Measurements from ENCODE around the gene SLIT1.

DNA sequence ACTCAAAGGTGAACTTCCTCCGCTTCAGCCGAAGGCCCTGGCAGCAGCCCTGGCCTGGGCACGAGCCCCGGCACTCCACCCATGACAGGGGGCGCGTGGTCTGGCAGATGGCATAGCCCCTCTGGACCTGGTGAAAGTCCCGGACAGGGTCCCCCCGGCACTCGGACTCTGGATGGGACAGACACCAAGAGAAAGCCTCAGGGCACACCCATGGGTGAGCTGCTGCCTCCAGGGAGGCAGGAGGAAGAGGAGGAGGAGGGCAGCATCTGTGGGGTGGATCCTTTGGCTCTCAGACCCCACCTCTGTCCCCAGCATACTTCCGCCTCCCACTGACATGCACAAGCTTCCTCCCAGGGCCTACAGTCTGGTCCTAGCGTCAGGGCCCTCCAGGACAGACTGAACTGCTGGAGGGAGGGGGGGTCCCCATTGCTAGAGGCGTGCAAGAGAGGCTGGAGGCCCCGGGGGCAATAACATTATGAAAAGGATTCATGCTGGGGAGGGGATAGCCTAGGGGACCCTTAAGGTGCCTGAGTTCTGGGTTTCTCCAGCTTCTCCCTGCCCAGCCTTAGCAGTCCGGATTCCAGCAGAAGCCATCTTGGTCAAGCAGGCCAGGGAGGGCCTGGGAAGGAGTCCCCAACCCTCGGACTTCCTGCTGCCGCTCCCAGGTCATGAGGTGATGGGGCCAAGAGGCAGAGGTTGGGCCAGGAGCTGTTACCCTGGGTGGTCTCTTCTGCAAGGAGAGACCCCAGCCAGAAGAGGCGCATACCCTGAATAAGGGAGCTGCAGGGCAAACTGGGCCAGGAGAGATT, 184.4 kb downstream of the SLIT1 start:
- TF ChIP-seq, protein P1, sequence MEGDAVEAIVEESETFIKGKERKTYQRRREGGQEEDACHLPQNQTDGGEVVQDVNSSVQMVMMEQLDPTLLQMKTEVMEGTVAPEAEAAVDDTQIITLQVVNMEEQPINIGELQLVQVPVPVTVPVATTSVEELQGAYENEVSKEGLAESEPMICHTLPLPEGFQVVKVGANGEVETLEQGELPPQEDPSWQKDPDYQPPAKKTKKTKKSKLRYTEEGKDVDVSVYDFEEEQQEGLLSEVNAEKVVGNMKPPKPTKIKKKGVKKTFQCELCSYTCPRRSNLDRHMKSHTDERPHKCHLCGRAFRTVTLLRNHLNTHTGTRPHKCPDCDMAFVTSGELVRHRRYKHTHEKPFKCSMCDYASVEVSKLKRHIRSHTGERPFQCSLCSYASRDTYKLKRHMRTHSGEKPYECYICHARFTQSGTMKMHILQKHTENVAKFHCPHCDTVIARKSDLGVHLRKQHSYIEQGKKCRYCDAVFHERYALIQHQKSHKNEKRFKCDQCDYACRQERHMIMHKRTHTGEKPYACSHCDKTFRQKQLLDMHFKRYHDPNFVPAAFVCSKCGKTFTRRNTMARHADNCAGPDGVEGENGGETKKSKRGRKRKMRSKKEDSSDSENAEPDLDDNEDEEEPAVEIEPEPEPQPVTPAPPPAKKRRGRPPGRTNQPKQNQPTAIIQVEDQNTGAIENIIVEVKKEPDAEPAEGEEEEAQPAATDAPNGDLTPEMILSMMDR (IDR thresholded peaks at IDR 0.05) = no peak
- TF ChIP-seq POLR2A (IDR thresholded peaks at IDR 0.05) = no peak

Measured in lower leg skin (tissue), 3 donors.